HG03460 (cell line): ENCODE results near the gene ZNF667.

Experiments
- ATAC-seq: cut with Tn5 transposase; IDR thresholded peaks from one replicate; pipeline ENCODE4 v1.9.1; 2021; ENCODE audit not compliant: unreplicated experiment

Gene ZNF667

DNA sequence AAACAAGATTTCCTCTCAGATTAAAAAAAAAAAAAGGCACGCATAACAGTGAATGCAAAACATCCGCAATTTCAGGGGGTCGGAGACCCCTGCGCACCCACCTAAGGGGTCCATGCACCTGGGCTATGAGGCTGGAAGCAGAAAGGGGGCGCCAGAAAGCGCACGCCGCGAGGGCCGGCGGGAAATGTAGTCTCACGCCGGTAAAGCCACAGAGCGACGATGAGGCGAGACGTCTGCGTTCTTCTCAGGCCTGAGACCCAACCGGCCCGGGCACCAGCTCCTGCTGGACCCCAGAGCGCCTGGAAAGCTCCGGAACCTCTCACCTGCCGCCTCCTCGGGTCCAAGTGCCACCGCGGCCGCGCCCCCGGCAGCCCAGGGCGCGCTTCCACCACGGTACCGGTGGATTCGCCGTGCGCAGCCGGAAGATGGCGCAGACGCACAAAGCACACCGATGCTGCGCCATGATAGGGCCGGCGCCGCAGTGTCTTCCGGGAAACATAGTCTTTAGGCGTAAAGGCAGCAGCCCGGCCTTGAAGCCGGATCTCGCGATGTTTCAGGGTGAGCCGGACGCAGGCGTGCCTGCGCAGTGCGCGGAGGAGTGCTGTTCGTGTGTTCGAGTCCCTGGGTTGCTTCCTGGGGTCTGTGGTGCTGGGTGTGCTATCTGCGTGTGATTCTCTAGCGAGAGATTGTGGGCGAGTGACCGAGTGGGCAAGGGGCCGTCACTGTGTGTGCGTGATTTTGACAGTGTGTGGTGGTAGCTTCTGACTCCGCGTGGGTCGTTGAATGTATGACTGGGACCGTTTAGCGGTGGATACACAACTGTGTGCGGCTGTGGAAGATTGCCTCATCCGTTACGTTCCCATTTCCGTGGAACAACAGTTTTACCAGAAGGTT lies 83.8 kb downstream of the ZNF667 start, which contains the start of gene ZNF582:
TSS of gene ZNF582 (minus strand) at position 416 of the 894 bp plus-strand sequence. CDS start 1,782 bp downstream, outside the sequence.
- peak; percentile 88 for ATAC-seq
